Measurements from ENCODE around the gene GPAT3.

DNA sequence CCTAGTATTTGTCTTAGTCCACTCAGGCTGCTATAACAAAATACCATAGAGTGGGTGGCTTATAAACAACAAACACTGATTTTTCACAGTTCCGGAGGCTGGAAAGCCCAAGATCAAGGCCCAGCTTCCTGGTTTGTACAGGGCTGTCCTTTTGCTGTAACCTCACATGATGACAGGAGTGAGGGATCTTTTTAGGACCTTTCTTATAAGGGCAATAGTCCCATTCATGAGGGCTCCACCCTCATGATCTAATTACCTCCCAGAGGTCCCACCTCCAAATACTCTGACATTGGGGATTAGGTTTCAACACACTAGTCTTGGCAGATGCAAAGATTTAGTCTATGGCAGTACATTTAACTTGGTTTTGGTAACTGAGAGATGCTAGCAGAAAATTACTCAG, 20.9 kb downstream of the GPAT3 start:
- TF ChIP-seq, protein P1, sequence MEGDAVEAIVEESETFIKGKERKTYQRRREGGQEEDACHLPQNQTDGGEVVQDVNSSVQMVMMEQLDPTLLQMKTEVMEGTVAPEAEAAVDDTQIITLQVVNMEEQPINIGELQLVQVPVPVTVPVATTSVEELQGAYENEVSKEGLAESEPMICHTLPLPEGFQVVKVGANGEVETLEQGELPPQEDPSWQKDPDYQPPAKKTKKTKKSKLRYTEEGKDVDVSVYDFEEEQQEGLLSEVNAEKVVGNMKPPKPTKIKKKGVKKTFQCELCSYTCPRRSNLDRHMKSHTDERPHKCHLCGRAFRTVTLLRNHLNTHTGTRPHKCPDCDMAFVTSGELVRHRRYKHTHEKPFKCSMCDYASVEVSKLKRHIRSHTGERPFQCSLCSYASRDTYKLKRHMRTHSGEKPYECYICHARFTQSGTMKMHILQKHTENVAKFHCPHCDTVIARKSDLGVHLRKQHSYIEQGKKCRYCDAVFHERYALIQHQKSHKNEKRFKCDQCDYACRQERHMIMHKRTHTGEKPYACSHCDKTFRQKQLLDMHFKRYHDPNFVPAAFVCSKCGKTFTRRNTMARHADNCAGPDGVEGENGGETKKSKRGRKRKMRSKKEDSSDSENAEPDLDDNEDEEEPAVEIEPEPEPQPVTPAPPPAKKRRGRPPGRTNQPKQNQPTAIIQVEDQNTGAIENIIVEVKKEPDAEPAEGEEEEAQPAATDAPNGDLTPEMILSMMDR (IDR thresholded peaks at IDR 0.05): no peak
- no peak for TF ChIP-seq POLR2A (IDR thresholded peaks at IDR 0.05)

Data from body of pancreas (tissue), 4 donors.